ENCODE data around the gene FICD.

FICD gene

GRCh38 chr12:108517288-108518100 is 2.4 kb downstream of the FICD start:
- Histone ChIP-seq H3K4me2 (ENCODE audit: low read length) (no peak overlapping the region), H3K4me1 (ENCODE audit: control insufficient read depth, low read length) (peaks cover 26% of the 10 kb centered on the region), H3K79me2 (ENCODE audit: control insufficient read depth, low read length) (peaks cover 34% of the 10 kb centered on the region), H3K9me2 (replicated peaks; ENCODE audit: control insufficient read depth, low read length) (no peaks in the 10 kb centered on the region), H3K4me3 (ENCODE audit: low read length) (no peak overlapping the region), H3K27ac (ENCODE audit: low read depth, low read length) (no peak overlapping the region), H3F3A (ENCODE audit: control insufficient read depth, insufficient read depth) (peaks cover 23% of the 10 kb centered on the region), H3K9me3 (ENCODE audit: control insufficient read depth, insufficient read depth, low read length) (no peaks in the 10 kb centered on the region), H3K27me3 (ENCODE audit: control insufficient read depth, low read length) (no peaks in the 10 kb centered on the region), H3K36me3 (ENCODE audit: control insufficient read depth, low read length) (peaks cover 62% of the 10 kb centered on the region), H4K20me1 (ENCODE audit: control insufficient read depth, insufficient read depth, low read depth, low read length) (peaks cover 4% of the 10 kb centered on the region; the same call in 1 of the 2 replicates)
- TF ChIP-seq EZH2phosphoT487 (IDR thresholded peaks at IDR 0.05; ENCODE audit: borderline replicate concordance, low read length) (no peak), CTCF (IDR thresholded peaks at IDR 0.05; ENCODE audit: low read depth, low read length, poor library complexity, severe bottlenecking) (no peak)

DNA sequence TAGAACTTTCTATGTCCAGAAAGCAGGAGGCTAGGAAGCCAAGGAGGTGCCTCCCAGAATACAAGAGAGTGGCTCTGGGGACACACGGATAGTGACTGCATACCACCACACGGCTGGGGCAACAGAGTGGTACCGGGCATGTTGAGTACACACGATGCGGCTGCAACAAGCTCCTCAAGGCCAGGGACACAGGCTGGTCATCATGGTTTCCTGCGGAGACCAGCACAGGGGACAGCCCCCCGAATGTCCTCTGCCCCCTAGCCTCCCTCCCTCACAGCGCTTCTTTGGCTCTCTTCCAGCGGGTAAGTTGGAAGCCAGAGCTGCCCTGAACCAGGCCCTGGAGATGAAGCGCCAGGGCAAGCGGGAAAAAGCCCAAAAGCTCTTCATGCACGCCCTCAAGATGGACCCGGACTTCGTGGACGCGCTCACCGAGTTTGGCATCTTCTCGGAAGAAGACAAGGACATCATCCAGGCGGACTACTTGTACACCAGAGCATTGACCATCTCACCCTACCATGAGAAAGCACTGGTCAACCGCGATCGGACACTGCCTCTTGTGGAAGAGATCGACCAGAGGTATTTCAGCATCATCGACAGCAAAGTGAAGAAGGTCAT is 3.1 kb downstream of the FICD start:
- Histone ChIP-seq H3K4me1 (ENCODE audit: control insufficient read depth, low read length) (peaks cover 22% of the 10 kb centered on the region), H3K27me3 (ENCODE audit: control insufficient read depth, low read length) (no peaks in the 10 kb centered on the region), H3K4me2 (ENCODE audit: low read length) (no peak overlapping the region), H3K9me3 (ENCODE audit: control insufficient read depth, insufficient read depth, low read length) (no peaks in the 10 kb centered on the region), H3K27ac (ENCODE audit: low read depth, low read length) (no peak overlapping the region), H3K79me2 (ENCODE audit: control insufficient read depth, low read length) (peaks cover 34% of the 10 kb centered on the region), H3F3A (ENCODE audit: control insufficient read depth, insufficient read depth) (peaks cover 23% of the 10 kb centered on the region), H3K36me3 (ENCODE audit: control insufficient read depth, low read length) (peaks cover 69% of the 10 kb centered on the region), H4K20me1 (ENCODE audit: control insufficient read depth, insufficient read depth, low read depth, low read length) (peaks cover 4% of the 10 kb centered on the region; the same call in 1 of the 2 replicates), H3K4me3 (ENCODE audit: low read length) (no peak overlapping the region), H3K9me2 (replicated peaks; ENCODE audit: control insufficient read depth, low read length) (no peaks in the 10 kb centered on the region)
- TF ChIP-seq CTCF (IDR thresholded peaks at IDR 0.05; ENCODE audit: low read depth, low read length, poor library complexity, severe bottlenecking) (no peak), EZH2phosphoT487 (IDR thresholded peaks at IDR 0.05; ENCODE audit: borderline replicate concordance, low read length) (no peak)

GRCh38 chr12:108518716-108519496 is 3.8 kb downstream of the FICD start:
- Histone ChIP-seq H3K36me3 (ENCODE audit: control insufficient read depth, low read length) (peaks cover 76% of the 10 kb centered on the region), H3K4me1 (ENCODE audit: control insufficient read depth, low read length) (peaks cover 18% of the 10 kb centered on the region), H3F3A (ENCODE audit: control insufficient read depth, insufficient read depth) (peaks cover 16% of the 10 kb centered on the region), H3K79me2 (ENCODE audit: control insufficient read depth, low read length) (peaks cover 34% of the 10 kb centered on the region), H4K20me1 (ENCODE audit: control insufficient read depth, insufficient read depth, low read depth, low read length) (peaks cover 4% of the 10 kb centered on the region; the same call in 1 of the 2 replicates), H3K9me2 (replicated peaks; ENCODE audit: control insufficient read depth, low read length) (no peaks in the 10 kb centered on the region), H3K4me3 (ENCODE audit: low read length) (no peak overlapping the region), H3K27ac (ENCODE audit: low read depth, low read length) (no peak overlapping the region), H3K4me2 (ENCODE audit: low read length) (no peak overlapping the region), H3K9me3 (ENCODE audit: control insufficient read depth, insufficient read depth, low read length) (no peaks in the 10 kb centered on the region), H3K27me3 (ENCODE audit: control insufficient read depth, low read length) (no peaks in the 10 kb centered on the region)
- no peak for TF ChIP-seq CTCF (IDR thresholded peaks at IDR 0.05; ENCODE audit: low read depth, low read length, poor library complexity, severe bottlenecking)
- no peak for TF ChIP-seq EZH2phosphoT487 (IDR thresholded peaks at IDR 0.05; ENCODE audit: borderline replicate concordance, low read length)

Measured in DOHH2 (cell line).